Nephron progenitor cell (in vitro differentiated cells): Measurements from ENCODE around the gene HGF.

Source experiments
- DNase-seq: peaks from one replicate; pipeline ENCODE4 v3.0.0; 2021
- H3K27ac Mint-ChIP-seq: 2 replicates; pipeline ENCODE4 v1.8.0; 2021; ENCODE audit warnings: mild to moderate bottlenecking, moderate library complexity, mixed read lengths
- H3K27me3 Mint-ChIP-seq: 2 replicates; pipeline ENCODE4 v1.8.0; 2021; ENCODE audit warnings: mild to moderate bottlenecking, low read depth, mixed read lengths; ENCODE audit not compliant: poor library complexity
- H3K36me3 Mint-ChIP-seq: 2 replicates; pipeline ENCODE4 v1.8.0; 2021; ENCODE audit warnings: low read depth, mixed read lengths
- H3K4me1 Mint-ChIP-seq: 2 replicates; pipeline ENCODE4 v1.8.0; 2021; ENCODE audit warnings: mixed read lengths
- H3K4me3 Mint-ChIP-seq: 2 replicates; pipeline ENCODE4 v1.8.0; 2021; ENCODE audit warnings: mild to moderate bottlenecking, moderate library complexity, mixed read lengths
- H3K9me3 Mint-ChIP-seq: 2 replicates; pipeline ENCODE4 v1.8.0; 2021; ENCODE audit warnings: mild to moderate bottlenecking, moderate library complexity, mixed read lengths
- CTCF ChIP-seq: fragments of 200-600 bp; sonication (generic); IDR thresholded peaks from 2 replicates; pipeline ENCODE4 v1.5.0; 2021; ENCODE audit warnings: antibody characterized with exemption

HGF gene

GRCh38 chr7:81682873-81683272, 87.0 kb downstream of the HGF start:
- no peak overlapping the region for H3K27ac Mint-ChIP-seq
- no peak for TF ChIP-seq CTCF

GRCh38 chr7:81680120-81680519, 89.7 kb downstream of the HGF start:
- TF ChIP-seq CTCF: no peak
- H3K4me3 Mint-ChIP-seq: no peak overlapping the region
- no peaks in the 10 kb centered on the region for H3K9me3 Mint-ChIP-seq
- no peaks in the 10 kb centered on the region for H3K36me3 Mint-ChIP-seq
- no peak overlapping the region for H3K27ac Mint-ChIP-seq
- peaks cover 25% of the 10 kb centered on the region for H3K4me1 Mint-ChIP-seq
- H3K27me3 Mint-ChIP-seq: no peaks in the 10 kb centered on the region
- no peak for DNase-seq

More at GRCh38 chr7:81682873-81683272, 87.0 kb downstream of the HGF start:
- Mint-ChIP-seq H3K4me3 (no peak overlapping the region), H3K36me3 (no peaks in the 10 kb centered on the region), H3K27me3 (no peaks in the 10 kb centered on the region), H3K9me3 (no peaks in the 10 kb centered on the region), H3K4me1 (peaks cover 23% of the 10 kb centered on the region)
- DNase-seq: no peak

DNA sequence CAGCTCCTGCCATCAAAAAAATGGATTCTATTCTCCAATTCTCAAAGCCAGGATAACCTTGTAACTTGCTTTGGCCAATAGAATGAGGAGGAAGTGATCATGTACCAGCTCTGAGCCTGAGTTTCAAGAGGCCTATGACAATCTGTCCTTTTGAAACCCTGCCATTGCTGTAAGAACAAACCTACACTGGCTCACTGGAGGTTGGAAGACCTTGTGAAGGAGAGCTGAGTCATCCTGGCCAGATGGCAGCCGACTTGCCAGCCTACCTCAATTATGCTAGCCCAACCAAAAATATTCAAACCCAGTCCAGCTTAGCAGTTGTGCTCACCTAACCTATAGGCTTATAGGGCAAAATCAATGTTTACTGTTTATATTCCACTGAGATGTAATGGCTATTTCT, 93.0 kb downstream of the HGF start:
- no peaks in the 10 kb centered on the region for H3K36me3 Mint-ChIP-seq
- TF ChIP-seq CTCF: no peak
- DNase-seq: no peak
- peaks cover 30% of the 10 kb centered on the region for H3K4me1 Mint-ChIP-seq
- H3K27me3 Mint-ChIP-seq: no peaks in the 10 kb centered on the region
- no peaks in the 10 kb centered on the region for H3K9me3 Mint-ChIP-seq
- no peak overlapping the region for H3K27ac Mint-ChIP-seq
- H3K4me3 Mint-ChIP-seq: no peak overlapping the region

DNA sequence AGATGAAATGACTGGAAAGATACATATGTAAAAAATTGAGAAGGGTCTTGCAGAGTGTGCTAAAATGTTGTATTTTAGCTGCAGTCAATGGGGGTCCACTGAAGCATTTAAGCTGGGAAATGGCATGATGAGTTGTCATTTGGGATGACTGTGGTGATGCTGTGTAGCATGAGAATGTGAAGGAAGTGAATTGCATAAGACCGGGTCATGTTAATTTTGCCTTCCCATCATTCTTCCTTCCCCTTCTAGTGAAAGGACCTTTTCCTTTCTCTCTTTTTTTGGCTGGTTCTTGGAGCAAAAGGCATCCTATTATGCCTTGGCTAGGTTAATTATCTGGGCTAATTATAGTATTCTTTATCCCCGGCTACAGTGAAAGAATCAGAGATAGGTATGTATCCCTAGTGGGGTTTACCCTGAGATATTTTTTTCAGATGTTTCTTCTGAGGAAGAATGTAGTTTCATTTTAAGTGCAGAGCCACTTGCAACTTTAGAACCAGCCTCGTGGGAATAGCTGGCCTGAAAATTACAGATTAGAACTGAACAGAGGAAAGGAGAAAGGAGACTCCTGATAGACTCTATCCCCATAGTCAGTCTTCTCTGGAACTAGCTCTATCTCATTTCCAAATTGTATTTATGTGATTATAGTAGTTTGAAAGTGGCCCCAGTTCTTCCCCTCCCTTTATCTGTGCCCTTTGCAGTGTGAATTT, 93.6 kb downstream of the HGF start:
- no peaks in the 10 kb centered on the region for H3K9me3 Mint-ChIP-seq
- H3K27ac Mint-ChIP-seq: no peak overlapping the region
- no peak for DNase-seq
- no peaks in the 10 kb centered on the region for H3K36me3 Mint-ChIP-seq
- peaks cover 33% of the 10 kb centered on the region for H3K4me1 Mint-ChIP-seq
- H3K27me3 Mint-ChIP-seq: no peaks in the 10 kb centered on the region
- H3K4me3 Mint-ChIP-seq: no peak overlapping the region
- TF ChIP-seq CTCF: no peak

DNA sequence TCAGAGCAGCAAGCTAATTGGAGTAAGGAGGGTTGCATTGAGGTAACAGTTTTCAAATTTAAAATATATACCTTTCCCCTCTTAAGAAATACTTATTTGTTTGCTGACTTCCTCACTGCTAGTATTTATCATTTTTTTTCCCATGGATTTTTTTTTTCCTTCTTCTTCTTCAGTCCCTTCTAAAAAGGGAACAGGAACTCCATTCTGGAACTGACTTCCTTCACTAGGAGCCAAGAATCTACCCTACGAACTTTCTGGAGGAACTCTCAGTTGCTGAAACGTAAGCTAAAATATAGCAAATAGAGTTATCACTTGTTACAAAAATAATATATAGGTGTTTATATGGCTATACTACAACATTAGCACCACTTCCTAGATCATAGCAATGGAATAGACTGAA, 95.4 kb downstream of the HGF start:
- DNase-seq: no peak
- Mint-ChIP-seq H3K4me1 (peaks cover 33% of the 10 kb centered on the region), H3K36me3 (no peaks in the 10 kb centered on the region), H3K4me3 (no peak overlapping the region), H3K9me3 (no peaks in the 10 kb centered on the region), H3K27me3 (no peaks in the 10 kb centered on the region), H3K27ac (peak overlapping the region; percentile 73)
- no peak for TF ChIP-seq CTCF

- peak overlapping the region; percentile 18 for H3K4me3 Mint-ChIP-seq
- H3K27me3 Mint-ChIP-seq: no peaks in the 10 kb centered on the region
- H3K4me1 Mint-ChIP-seq: peaks cover 33% of the 10 kb centered on the region
- H3K9me3 Mint-ChIP-seq: no peaks in the 10 kb centered on the region
- no peaks in the 10 kb centered on the region for H3K36me3 Mint-ChIP-seq
- peak overlapping the region; percentile 98 for H3K27ac Mint-ChIP-seq
- DNase-seq: peak; percentile 13
- no peak for TF ChIP-seq CTCF
These were observed 97.0 kb downstream of the HGF start for GRCh38 chr7:81672872-81673271.
